Skeletal muscle cell (primary cell): ENCODE results near the gene RBMS1.

Experiments
- DNase-seq: peaks from one replicate; pipeline ENCODE4 v3.0.0-alpha.2; 2010; ENCODE audit warnings: low read depth
- H3K4me3 ChIP-seq: 2 replicates; pipeline ENCODE4 v1.5.1; 2011; ENCODE audit warnings: low read depth, mild to moderate bottlenecking, control low read depth, low read length, moderate library complexity

RBMS1 gene

DNA sequence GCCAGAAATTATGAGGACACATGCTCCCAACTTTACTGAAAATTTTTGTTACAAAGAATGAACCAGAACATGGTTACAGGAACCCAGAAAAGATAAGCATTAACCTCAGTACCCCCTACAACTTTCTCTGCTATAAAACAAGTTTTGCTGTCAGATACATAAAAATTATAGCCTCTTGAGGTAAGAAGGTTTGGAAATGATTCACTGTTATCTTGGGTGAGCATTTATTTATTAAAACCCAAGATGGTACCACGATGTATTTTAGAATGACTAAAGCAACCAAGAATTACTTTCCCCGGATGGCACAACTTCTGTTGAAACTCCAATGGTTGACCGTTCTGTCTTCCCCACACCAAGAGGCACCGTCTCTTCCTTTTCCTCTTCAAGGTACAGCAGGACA is 72.9 kb downstream of the RBMS1 start:
- DNase-seq = no peak
- no peak overlapping the region for H3K4me3 ChIP-seq

GRCh38 chr2:160419776-160420505 is 73.7 kb downstream of the RBMS1 start:
- DNase-seq = peak; percentile 65

DNA sequence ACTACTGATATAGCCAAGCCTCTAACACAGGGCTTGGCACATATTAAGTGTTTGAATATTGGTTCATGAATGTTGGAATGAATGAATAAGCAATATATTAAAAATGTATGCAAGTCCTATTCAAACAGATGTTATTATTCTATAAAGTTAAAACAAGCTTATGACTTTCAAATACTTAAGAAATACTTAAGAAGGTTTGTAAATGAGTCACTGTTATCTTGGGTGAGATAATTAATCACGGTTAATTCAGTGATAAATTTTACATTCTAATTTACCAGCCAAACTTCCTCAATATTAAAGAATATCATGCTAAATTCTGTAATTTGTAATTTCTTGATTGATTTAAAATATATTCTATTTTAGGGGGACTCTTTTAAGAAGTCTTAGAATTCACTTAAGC is 74.8 kb downstream of the RBMS1 start:
- H3K4me3 ChIP-seq = no peak overlapping the region
- DNase-seq = no peak

More at GRCh38 chr2:160419776-160420505, 73.7 kb downstream of the RBMS1 start:
- H3K4me3 ChIP-seq = no peak overlapping the region

GRCh38 chr2:160418398-160418765 is 75.2 kb downstream of the RBMS1 start:
- H3K4me3 ChIP-seq = no peak overlapping the region
- DNase-seq = no peak

DNA sequence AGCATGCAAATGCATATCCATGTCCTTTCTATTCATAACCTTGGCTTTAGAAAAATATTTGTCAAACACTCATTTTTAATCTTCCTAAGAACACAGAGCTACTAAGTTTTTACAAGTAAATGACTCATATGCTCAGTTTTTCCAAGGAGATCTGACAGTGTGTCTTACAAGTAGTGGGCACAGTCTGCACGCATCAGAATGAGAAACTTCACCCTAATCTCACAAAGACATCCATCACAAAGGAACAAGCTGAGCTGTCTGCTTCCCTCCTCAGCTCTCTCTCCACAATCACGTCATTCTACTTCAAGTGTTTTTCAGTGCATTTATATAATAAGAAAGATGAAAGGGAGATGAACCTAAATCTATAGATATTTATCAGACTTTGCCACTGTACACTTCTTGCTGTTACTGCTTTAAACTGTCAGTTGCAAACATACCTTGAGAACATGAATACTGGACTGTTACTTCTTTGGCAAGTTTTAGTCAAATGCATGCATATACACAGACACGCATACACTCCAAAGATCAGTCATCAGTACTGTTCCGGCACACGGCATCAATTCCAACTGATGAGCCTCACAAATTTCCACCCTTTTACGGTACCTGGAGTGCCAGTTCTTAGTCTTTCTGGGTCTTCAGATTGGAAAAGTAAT is 75.7 kb downstream of the RBMS1 start:
- peak; percentile 87 for DNase-seq
- H3K4me3 ChIP-seq = no peak overlapping the region

- no peak for DNase-seq
- H3K4me3 ChIP-seq = no peak overlapping the region
Measured at GRCh38 chr2:160415991-160416390, 77.6 kb downstream of the RBMS1 start.

DNA sequence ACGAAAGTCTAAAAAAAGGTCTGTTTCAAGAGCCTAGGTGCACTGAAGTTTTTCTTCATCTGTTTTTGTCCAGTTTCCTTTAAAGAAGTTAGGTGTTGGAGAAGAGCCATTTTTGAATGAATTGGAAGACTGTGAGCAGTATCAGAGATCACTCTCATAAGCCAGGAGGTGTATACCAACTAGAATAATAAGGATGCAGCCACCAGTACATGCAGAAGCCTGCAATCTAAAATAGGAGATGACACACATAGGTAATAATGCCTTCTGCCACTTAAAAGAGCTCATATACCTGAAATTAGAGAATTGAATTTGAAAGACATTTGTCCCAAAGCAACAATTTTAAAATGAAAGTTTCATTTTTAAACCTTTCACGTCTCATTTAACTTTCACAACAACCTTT is 81.7 kb downstream of the RBMS1 start:
- H3K4me3 ChIP-seq = no peak overlapping the region
- no peak for DNase-seq

DNA sequence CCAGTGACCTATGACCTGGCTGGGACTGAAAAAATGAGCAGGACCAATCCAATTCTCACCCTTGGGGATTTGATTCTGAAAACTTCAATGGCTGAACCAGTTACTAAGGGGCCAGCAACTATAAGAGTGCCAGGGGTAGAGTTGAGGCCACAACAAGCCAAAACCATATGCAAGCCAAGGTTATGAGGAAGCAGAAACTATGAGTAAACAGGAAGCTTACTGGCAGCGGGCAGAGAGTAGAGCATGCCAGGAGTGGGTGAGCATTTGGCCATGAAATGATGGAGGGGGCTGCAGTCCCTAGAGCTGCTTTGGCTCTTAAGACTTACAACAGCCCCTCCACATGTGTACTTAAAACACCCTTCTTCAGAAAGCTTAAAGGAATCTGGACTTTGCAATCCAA is 82.4 kb downstream of the RBMS1 start:
- H3K4me3 ChIP-seq = no peak overlapping the region
- no peak for DNase-seq

DNA sequence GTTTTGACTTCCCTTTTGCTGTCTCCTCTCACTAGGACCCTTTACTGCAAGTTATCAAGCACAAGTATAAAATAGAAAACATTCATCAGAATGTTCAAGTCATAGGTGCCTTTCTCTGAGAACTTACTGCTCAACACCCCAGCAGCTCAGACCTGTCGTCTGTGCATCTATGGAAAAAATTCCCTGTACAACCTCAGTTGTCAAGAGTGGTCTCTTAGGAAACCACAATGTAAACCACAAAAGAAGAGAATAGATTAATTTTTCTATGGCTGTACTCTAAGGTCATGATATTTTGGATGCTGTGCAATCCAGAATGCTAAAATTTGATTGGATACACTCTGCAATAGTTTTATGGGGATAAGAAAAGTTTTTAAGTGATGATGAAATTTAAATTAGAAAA is 84.1 kb downstream of the RBMS1 start:
- H3K4me3 ChIP-seq = no peak overlapping the region
- DNase-seq = no peak

GRCh38 chr2:160408959-160409291 is 84.7 kb downstream of the RBMS1 start:
- no peak overlapping the region for H3K4me3 ChIP-seq
- no peak for DNase-seq

- DNase-seq = no peak
- peak overlapping the region; percentile 42 for H3K4me3 ChIP-seq
Measured at GRCh38 chr2:160408173-160408958, 85.2 kb downstream of the RBMS1 start.

- H3K4me3 ChIP-seq = peak overlapping the region; percentile 77
Measured at GRCh38 chr2:160407393-160408172, 86.0 kb downstream of the RBMS1 start.

DNA sequence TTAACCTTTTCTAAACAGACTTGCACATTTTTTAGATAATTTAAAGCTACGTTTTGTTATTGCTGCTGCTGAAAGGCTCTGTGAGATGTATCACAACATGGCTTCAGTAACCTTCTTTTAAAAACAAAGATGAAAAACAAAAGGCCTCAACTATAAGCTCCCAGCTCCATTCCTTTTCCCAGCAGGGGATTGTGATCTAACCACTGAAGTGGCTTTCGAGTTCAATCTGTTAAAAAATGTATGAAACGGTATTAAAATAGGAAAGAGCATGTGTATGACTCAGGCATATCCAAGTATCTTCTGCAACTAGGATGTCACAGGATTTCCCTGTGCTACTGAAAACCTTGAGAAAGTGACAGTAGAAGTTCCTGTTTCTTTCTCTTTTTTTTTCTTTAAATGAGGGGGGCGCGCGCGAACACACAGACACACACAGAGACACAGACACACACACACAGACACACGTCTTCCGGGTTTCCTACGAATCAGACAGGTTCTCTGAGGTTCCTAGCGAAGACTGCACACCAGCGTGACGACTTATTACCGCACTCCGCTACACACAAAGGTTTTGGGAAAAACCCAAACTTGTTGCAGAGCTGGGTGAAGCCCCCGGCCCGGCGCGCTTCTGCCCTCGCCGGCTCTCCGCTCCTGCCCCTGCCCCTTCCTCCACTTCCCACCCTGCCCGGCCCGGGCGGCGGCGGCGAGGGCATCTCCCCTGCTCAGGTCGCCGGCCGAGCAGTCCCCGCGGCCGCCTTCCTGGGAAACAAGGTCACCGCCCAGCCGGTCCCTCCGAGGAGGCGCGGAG is 86.8 kb downstream of the RBMS1 start:
- peak; percentile 33 for DNase-seq
- peak overlapping the region; percentile 77 for H3K4me3 ChIP-seq

More at GRCh38 chr2:160407393-160408172, 86.0 kb downstream of the RBMS1 start:
- DNase-seq = peak; percentile 31

DNA sequence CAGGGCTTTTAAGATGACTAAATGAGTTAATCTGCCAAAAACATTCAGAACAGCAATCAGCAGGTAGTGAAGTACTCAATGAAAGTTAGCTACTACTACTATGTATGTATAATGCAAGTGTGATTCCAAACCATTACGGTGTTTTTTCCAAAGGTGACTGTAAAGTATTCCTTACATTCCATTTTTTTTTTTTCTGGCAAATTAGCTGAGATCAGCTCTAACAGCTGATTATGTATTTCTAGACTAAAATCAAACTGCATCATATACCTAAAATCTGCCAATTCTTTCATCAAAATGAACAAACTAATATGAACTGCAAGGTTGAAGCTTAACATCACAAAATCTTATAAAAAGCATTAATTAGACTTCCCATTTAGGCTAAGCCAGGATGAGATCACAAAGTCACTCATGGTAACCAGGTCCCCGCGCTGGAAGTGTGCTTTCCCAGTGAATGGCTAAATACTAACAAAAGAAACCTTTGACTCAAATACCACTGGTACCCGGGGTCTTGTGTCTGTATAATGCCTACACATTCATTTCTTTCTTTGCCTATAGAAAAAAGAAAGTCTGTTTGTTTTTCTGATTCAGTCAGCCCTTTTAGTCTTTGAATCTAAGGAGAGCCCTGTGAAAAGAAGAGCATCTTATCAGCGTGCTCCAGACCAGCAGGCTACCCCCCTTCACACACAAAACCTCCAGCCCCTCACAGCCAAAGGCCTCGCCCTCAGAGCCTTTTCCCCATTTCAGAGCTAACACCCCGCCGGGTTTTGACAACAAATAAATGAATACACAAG is 88.3 kb downstream of the RBMS1 start:
- DNase-seq = no peak
- H3K4me3 ChIP-seq = peak overlapping the region; percentile 77

- no peak for DNase-seq
- H3K4me3 ChIP-seq = no peak overlapping the region
Measured at GRCh38 chr2:160402997-160403979, 90.3 kb downstream of the RBMS1 start.

DNA sequence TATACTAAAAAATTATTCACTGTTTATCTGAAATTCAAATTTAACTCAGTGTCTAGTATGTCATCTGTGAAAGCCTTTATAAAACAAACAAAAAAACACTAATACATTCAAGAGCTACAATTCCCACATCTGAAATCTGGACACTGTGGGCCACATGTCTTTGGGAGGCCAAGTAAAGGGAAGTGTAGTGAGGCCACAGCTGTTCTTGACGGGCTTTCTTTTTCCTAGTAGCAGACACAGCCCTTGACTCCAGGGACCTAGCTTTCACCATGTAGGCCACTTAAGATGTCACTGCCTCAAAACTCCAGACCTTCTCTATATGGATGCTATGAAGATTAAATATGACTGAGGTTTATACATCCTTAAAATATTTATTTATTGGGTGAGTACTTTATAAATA is 91.1 kb downstream of the RBMS1 start:
- DNase-seq = no peak
- H3K4me3 ChIP-seq = no peak overlapping the region

- no peak overlapping the region for H3K4me3 ChIP-seq
- DNase-seq = no peak
Measured at GRCh38 chr2:160401895-160402294, 91.7 kb downstream of the RBMS1 start.
